IMR-90 (cell line): ENCODE data around the gene MESP2. TPM values are rescaled to one million over a fixed set of nuclear protein-coding genes. Genes with fewer than 3 reads are reported as not detected.

Experiments
- ATAC-seq: fragments of 200-7000 bp; cut with Tn5 transposase; 2 replicates; pipeline ENCODE4 v1.9.1; 2020; ENCODE audit warnings: low read depth, mild to moderate bottlenecking, moderate library complexity
- BruUV-seq: library from RNA; stranded (reverse); fragments of 400-500 nt; replicated peaks from 2 replicates; lab custom pipeline; 2021; lab: Mats Ljungman, UMichigan
- CTCF ChIA-PET: fragments of 300-600 bp; formaldehyde crosslinking; extraction: SDS; loops from one replicate; lab custom pipeline; 2021; ENCODE audit warnings: antibody characterized with exemption; lab: Yijun Ruan, JAX
- POLR2A ChIA-PET: fragments of 300-600 bp; sonication (Branson Sonifier 250); formaldehyde crosslinking; loops from one replicate; lab custom pipeline; 2022; ENCODE audit warnings: antibody characterized with exemption; ENCODE audit not compliant: unreplicated experiment; lab: Charles Lee
- DNase-seq: peaks from one replicate; pipeline ENCODE4 v3.0.0; 2013
- H2AFZ ChIP-seq: replicated peaks from 2 replicates; pipeline ENCODE3; 2013; ENCODE audit warnings: low read length, mild to moderate bottlenecking; ENCODE audit not compliant: poor library complexity
- H2AK5ac ChIP-seq: 2 replicates; pipeline ENCODE4 v1.6.1; 2013; ENCODE audit warnings: low read depth, low read length, inconsistent platforms
- H2AK9ac ChIP-seq: replicated peaks from 2 replicates; pipeline ENCODE3; 2013; ENCODE audit warnings: mild to moderate bottlenecking, low read depth, low read length, moderate library complexity; ENCODE audit not compliant: poor library complexity
- H2BK120ac ChIP-seq: 2 replicates; pipeline ENCODE4 v1.6.1; 2013; ENCODE audit warnings: low read depth, low read length, inconsistent platforms
- H2BK15ac ChIP-seq: 3 replicates; pipeline ENCODE4 v1.6.1; 2013; ENCODE audit warnings: low read depth, low read length, inconsistent platforms
- H2BK20ac ChIP-seq: 2 replicates; pipeline ENCODE4 v1.6.1; 2013; ENCODE audit warnings: low read depth, mild to moderate bottlenecking, inconsistent platforms, low read length, moderate library complexity
- H2BK5ac ChIP-seq: 2 replicates; pipeline ENCODE4 v1.6.1; 2013; ENCODE audit warnings: mild to moderate bottlenecking, low read depth, low read length, inconsistent platforms; ENCODE audit not compliant: poor library complexity, severe bottlenecking
- H3K14ac ChIP-seq: replicated peaks from 2 replicates; pipeline ENCODE4 v1.6.1; 2013; ENCODE audit warnings: low read depth, low read length, inconsistent platforms
- H3K18ac ChIP-seq: 2 replicates; pipeline ENCODE4 v1.6.1; 2013; ENCODE audit warnings: low read depth, low read length, control low read depth
- H3K23ac ChIP-seq: 2 replicates; pipeline ENCODE4 v1.6.1; 2013; ENCODE audit warnings: low read depth, low read length, inconsistent platforms
- H3K27ac ChIP-seq: 2 replicates; pipeline ENCODE4 v1.5.1; 2013; ENCODE audit warnings: mild to moderate bottlenecking, control low read depth, low read length; ENCODE audit not compliant: insufficient read depth
- H3K27me3 ChIP-seq: 2 replicates; pipeline ENCODE4 v1.6.1; 2013; ENCODE audit warnings: low read length; ENCODE audit not compliant: control insufficient read depth, insufficient read depth
- H3K36me3 ChIP-seq: 2 replicates; pipeline ENCODE4 v1.6.1; 2013; ENCODE audit warnings: low read length, mixed read lengths; ENCODE audit not compliant: control insufficient read depth, insufficient read depth
- H3K4ac ChIP-seq: 2 replicates; pipeline ENCODE4 v1.6.1; 2013; ENCODE audit warnings: low read depth, low read length, inconsistent platforms
- H3K4me1 ChIP-seq: 2 replicates; pipeline ENCODE4 v1.6.1; 2013; ENCODE audit warnings: low read length, mixed read lengths; ENCODE audit not compliant: control insufficient read depth, insufficient read depth
- H3K4me2 ChIP-seq: 2 replicates; pipeline ENCODE4 v1.6.1; 2013; ENCODE audit warnings: low read depth, mild to moderate bottlenecking, control low read depth, low read length, moderate library complexity
- H3K4me3 ChIP-seq: 2 replicates; pipeline ENCODE4 v1.5.1; 2013; ENCODE audit warnings: low read depth, mild to moderate bottlenecking, control low read depth, low read length, moderate library complexity; ENCODE audit not compliant: insufficient read depth
- H3K56ac ChIP-seq: 2 replicates; pipeline ENCODE4 v1.6.1; 2013; ENCODE audit warnings: low read length, inconsistent platforms; ENCODE audit not compliant: insufficient read depth; ENCODE audit errors: extremely low read depth
- H3K79me1 ChIP-seq, 2 experiments: 2 replicates each; pipeline ENCODE4 v1.6.1; 2013; ENCODE audit warnings: low read length in 2 of 2, inconsistent platforms in 1 of 2, low read depth in 1 of 2
- H3K9ac ChIP-seq: 2 replicates; pipeline ENCODE4 v1.6.1; 2013; ENCODE audit warnings: low read depth, low read length, control low read depth
- H3K9me1 ChIP-seq: 2 replicates; pipeline ENCODE4 v1.6.1; 2013; ENCODE audit warnings: low read length, inconsistent platforms; ENCODE audit not compliant: insufficient read depth
- H3K9me3 ChIP-seq: 2 replicates; pipeline ENCODE4 v1.6.1; 2013; ENCODE audit warnings: low read length; ENCODE audit not compliant: control insufficient read depth, insufficient read depth
- H4K20me1 ChIP-seq: 2 replicates; pipeline ENCODE4 v1.6.1; 2013; ENCODE audit warnings: low read length, inconsistent platforms; ENCODE audit not compliant: insufficient read depth
- H4K5ac ChIP-seq: 2 replicates; pipeline ENCODE4 v1.6.1; 2013; ENCODE audit warnings: mild to moderate bottlenecking, low read depth, low read length, control low read depth
- H4K8ac ChIP-seq, 2 experiments: 2 replicates each; pipeline ENCODE4 v1.6.1; 2013; ENCODE audit warnings: low read depth in 2 of 2, low read length in 2 of 2, control low read depth in 1 of 2, inconsistent platforms in 1 of 2
- H4K91ac ChIP-seq: 2 replicates; pipeline ENCODE4 v1.6.1; 2013; ENCODE audit warnings: low read depth, low read length, inconsistent platforms; ENCODE audit not compliant: insufficient read depth
- CEBPB ChIP-seq: IDR thresholded peaks from 2 replicates; pipeline ENCODE4 v1.6.1; 2012; ENCODE audit warnings: low read depth, low read length, improper control_type of control experiment
- RAD21 ChIP-seq: IDR thresholded peaks from 2 replicates; pipeline ENCODE4 v1.6.1; 2012; ENCODE audit warnings: low read length, improper control_type of control experiment
- whole genome bisulfite sequencing, 2 experiments: methylation state at CpG; one replicate each; pipeline versions ENCODE4 v1.1.5 to v1.1.7; 2013; ENCODE audit warnings: missing lambda C conversion rate in 2 of 2; ENCODE audit not compliant: insufficient read length in 1 of 2; ENCODE audit errors: extremely low coverage in 2 of 2; 5-methylcytosine and 5-hydroxymethylcytosine counted together
- dilution Hi-C: fragments of 300-500 bp; cut with HindIII; formaldehyde crosslinking; loops from one replicate; pipeline ENCODE4 v1.14.3; 2018; ENCODE audit warnings: low sequenced_read_pairs; ENCODE audit not compliant: unreplicated experiment
- in situ Hi-C: fragments of 300-500 bp; cut with MboI; formaldehyde crosslinking; loops from 3 replicates; pipeline ENCODE4 v1.14.3; 2019; ENCODE audit warnings: low sequenced_read_pairs, inconsistent platforms, mixed read lengths
- intact Hi-C: fragments of 100-400 bp; cut with micrococcal nuclease; formaldehyde crosslinking; loops from 2 replicates; pipeline ENCODE4 v1.10.0; 2022
- polyA plus RNA-seq, 3 experiments: library from polyadenylated mRNA; depleted of rRNA; stranded (reverse); fragments of >200 nt; gene quantifications; 2 replicates each; pipeline ENCODE4 v1.2.3, GENCODE V29; 2012; ENCODE audit warnings: low replicate concordance in 1 of 3
- total RNA-seq: library from RNA; depleted of rRNA; stranded (reverse); fragments of >200 nt; gene quantifications from 2 replicates; pipeline ENCODE4 v1.2.3, GENCODE V29; 2012

MESP2 gene
- total and polyA plus RNA-seq, 2 of the 4 experiments (the other 2 are of a cell fraction), result 0.18 to 0.32 TPM

- no peak for DNase-seq
- H2BK20ac ChIP-seq, result no peak overlapping the region
- H3K9ac ChIP-seq, result no peak overlapping the region
- H3K27me3 ChIP-seq, result no peaks in the 10 kb centered on the region
- ChIA-PET POLR2A (no interaction called here), CTCF (no interaction called here)
- H2AK5ac ChIP-seq, result peak overlapping the region; percentile 36; the same call in 1 of the 2 replicates
- intact Hi-C loops (no loop called here), dilution Hi-C loops (no loop called here), in situ Hi-C loops (no loop called here)
- H3K79me1 ChIP-seq, result peaks cover 0 to 6% of the 10 kb centered on the region in 2 experiments; a peak in 1 of 4 replicates
- no peak for TF ChIP-seq RAD21
- 0 out of 2 replicates have a peak, but pooled peaks have one; percentile 17 for TF ChIP-seq CEBPB
- H4K8ac ChIP-seq, result no peak overlapping the region
- no peak overlapping the region for H4K5ac ChIP-seq
- H3K9me1 ChIP-seq, result peaks cover 24% of the 10 kb centered on the region
- no peak overlapping the region for H3K14ac ChIP-seq
- peaks cover 24% of the 10 kb centered on the region for H3K4me1 ChIP-seq
- peak overlapping the region; percentile 31 for H2AK9ac ChIP-seq
- H3K36me3 ChIP-seq, result no peaks in the 10 kb centered on the region
- no peak overlapping the region for H3K23ac ChIP-seq
- H4K20me1 ChIP-seq, result no peaks in the 10 kb centered on the region
- no peaks in the 10 kb centered on the region for H3K9me3 ChIP-seq
- no peak overlapping the region for H2BK5ac ChIP-seq
- H2BK120ac ChIP-seq, result no peak overlapping the region
- 95% methylated on average over 5 of the region's 13 CpGs; no CpG with 5 or more reads in 1 of the 2 experiments for WGBS, 2 experiments
- peak overlapping the region; percentile 35; the same call in 1 of the 2 replicates for H3K4ac ChIP-seq
- H2BK15ac ChIP-seq, result no peak overlapping the region
- H3K27ac ChIP-seq, result no peak overlapping the region
- H3K4me3 ChIP-seq, result no peak overlapping the region
- no peak overlapping the region; the same call in none of the 2 replicates for H4K91ac ChIP-seq
- H2AFZ ChIP-seq, result no peak overlapping the region
- no peak overlapping the region for H3K4me2 ChIP-seq
- H3K56ac ChIP-seq, result no peak overlapping the region
- no peak for ATAC-seq
- H3K18ac ChIP-seq, result no peak overlapping the region
- no TSS peak for BruUV-seq
These were observed 50.8 kb downstream of the MESP2 start for GRCh38 chr15:89826671-89827655.
